ENCODE results near the gene SDHA.
"Not testable (repeated sequence)": the region's sequence is repeated elsewhere in the genome, so short reads cannot be mapped to it uniquely, and the experiment has no call there.

SDHA gene

GRCh38 chr5:198516-199196 lies 19.5 kb upstream of the SDHA start:
- no peak for FAIRE-seq

- no peak for FAIRE-seq
Measured at GRCh38 chr5:199197-199949, 18.7 kb upstream of the SDHA start.

- FAIRE-seq, result no peak
Measured at GRCh38 chr5:199950-200645, 18.0 kb upstream of the SDHA start.

- no peak for FAIRE-seq
Measured at GRCh38 chr5:200985-201384, 17.1 kb upstream of the SDHA start.

GRCh38 chr5:201672-202071 lies 16.4 kb upstream of the SDHA start:
- no peak for FAIRE-seq

- no peak for FAIRE-seq
Measured at GRCh38 chr5:203246-203930, 14.7 kb upstream of the SDHA start.

- FAIRE-seq, result no peak
Measured at GRCh38 chr5:204001-204400, 14.1 kb upstream of the SDHA start.

GRCh38 chr5:204462-204861 lies 13.7 kb upstream of the SDHA start:
- no peak for FAIRE-seq

GRCh38 chr5:204966-205670 lies 13.0 kb upstream of the SDHA start:
- FAIRE-seq, result no peak

GRCh38 chr5:206406-206805 lies 11.7 kb upstream of the SDHA start:
- FAIRE-seq, result no peak

- FAIRE-seq, result no peak
Measured at GRCh38 chr5:206927-207536, 11.1 kb upstream of the SDHA start.

GRCh38 chr5:207599-207998 lies 10.5 kb upstream of the SDHA start:
- FAIRE-seq, result no peak

- FAIRE-seq, result no peak
Measured at GRCh38 chr5:208449-209114, 9.5 kb upstream of the SDHA start.

GRCh38 chr5:213803-214395 lies 4.2 kb upstream of the SDHA start:
- FAIRE-seq, result no peak

GRCh38 chr5:215256-215655 lies 2.9 kb upstream of the SDHA start:
- FAIRE-seq, result not testable (repeated sequence)

GRCh38 chr5:216076-216475 lies 2.0 kb upstream of the SDHA start:
- FAIRE-seq, result not testable (repeated sequence)

GRCh38 chr5:218457-219291 lies 554 bp downstream of the SDHA start:
- FAIRE-seq, result no peak

GRCh38 chr5:219460-219863 lies 1.3 kb downstream of the SDHA start:
- no peak for FAIRE-seq

- FAIRE-seq, result no peak
Measured at GRCh38 chr5:219991-220390, 1.9 kb downstream of the SDHA start.
